ENCODE data around the gene FRY.
"Not testable (repeated sequence)": the region's sequence is repeated elsewhere in the genome, so short reads cannot be mapped to it uniquely, and the experiment has no call there.

Gene FRY

DNA sequence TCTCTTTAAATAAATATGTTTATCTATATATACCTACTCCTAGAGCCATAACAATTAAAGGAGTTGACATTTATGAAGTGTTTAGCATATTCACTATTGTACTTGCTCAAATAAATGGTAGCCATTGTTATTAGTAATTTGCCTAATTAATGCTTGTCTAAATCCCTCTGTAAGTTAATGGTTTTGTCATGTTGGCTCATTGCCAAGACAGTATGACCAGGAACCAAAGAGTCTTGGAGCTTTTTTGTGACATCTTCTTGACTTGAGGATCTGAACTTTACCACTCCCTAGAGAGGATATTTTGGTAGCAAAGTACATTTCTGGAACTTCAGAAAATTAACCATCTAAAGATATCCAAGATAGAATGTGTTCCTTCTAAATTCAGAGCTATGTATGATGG lies 15.5 kb downstream of the FRY start:
- no peak for TF ChIP-seq CTCF (IDR thresholded peaks at IDR 0.05; ENCODE audit: insufficient read depth, low read length, missing control alignments)
- POLR2A ChIA-PET: no interaction called here
- CTCF ChIA-PET: interaction anchor here (0.7 kb wide), 1 partner anchor 1079 kb away, joined by 3 read pairs; no protein-coding TSS in a partner anchor
- no peak overlapping the region for H3K4me3 ChIP-seq (ENCODE audit: low read depth, low read length)
- no peak for DNase-seq (ENCODE audit: low read depth, low spot score)

DNA sequence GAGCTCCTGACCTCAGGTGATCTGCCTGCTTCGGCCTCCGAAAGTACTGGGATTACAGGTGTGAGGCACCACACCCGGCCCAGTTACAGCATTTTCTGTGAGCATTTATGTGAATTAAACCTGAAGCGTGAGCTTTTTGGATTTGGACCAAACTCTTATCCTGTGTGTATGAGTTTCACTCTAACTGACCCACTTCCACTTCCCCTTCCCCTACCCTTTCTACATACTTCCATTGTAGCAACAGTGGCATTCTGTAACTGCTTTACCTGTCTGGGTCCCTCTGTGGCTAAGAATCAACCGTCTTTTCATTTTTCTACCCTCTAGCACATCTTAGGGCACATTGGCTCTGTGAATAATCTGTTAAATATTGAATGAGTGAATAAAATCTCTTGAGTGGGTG lies 16.2 kb downstream of the FRY start:
- POLR2A ChIA-PET: no interaction called here
- CTCF ChIA-PET: no interaction called here
- H3K4me3 ChIP-seq (ENCODE audit: low read depth, low read length): no peak overlapping the region
- DNase-seq (ENCODE audit: low read depth, low spot score): no peak
- TF ChIP-seq CTCF (IDR thresholded peaks at IDR 0.05; ENCODE audit: insufficient read depth, low read length, missing control alignments): no peak

GRCh38 chr13:32048816-32049215 lies 17.2 kb downstream of the FRY start:
- CTCF ChIA-PET: no interaction called here
- POLR2A ChIA-PET: no interaction called here
- no peak for TF ChIP-seq CTCF (IDR thresholded peaks at IDR 0.05; ENCODE audit: insufficient read depth, low read length, missing control alignments)
- no peak overlapping the region for H3K4me3 ChIP-seq (ENCODE audit: low read depth, low read length)
- DNase-seq (ENCODE audit: low read depth, low spot score): no peak

- H3K4me3 ChIP-seq (ENCODE audit: low read depth, low read length): no peak overlapping the region
- ChIA-PET POLR2A (no interaction called here), CTCF (interaction anchor here (1.0 kb wide), 1 partner anchor 14 kb away, joined by 3 read pairs; no protein-coding TSS in a partner anchor)
- DNase-seq (ENCODE audit: low read depth, low spot score): no peak
- no peak for TF ChIP-seq CTCF (IDR thresholded peaks at IDR 0.05; ENCODE audit: insufficient read depth, low read length, missing control alignments)
These were observed 19.6 kb downstream of the FRY start for GRCh38 chr13:32051156-32051555.

DNA sequence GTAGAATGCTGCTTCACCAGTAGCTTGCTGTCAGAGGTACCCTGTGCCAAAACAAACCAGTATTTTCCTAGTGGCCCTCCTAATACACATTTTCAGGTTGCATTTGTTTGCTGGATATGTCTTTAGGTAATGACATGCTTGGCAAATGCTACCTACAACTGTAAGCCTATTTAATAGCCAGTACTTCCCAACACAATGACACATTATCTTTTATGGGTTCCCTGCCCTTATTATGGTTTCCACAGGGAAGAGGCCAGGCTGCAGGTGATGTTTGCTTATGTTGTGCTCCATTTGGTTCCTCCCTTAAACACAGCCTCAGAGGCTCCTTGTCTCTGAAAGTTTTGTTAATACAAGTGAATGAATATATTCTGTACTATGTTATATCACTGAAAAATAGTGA lies 24.7 kb downstream of the FRY start:
- no peak for TF ChIP-seq CTCF (IDR thresholded peaks at IDR 0.05; ENCODE audit: insufficient read depth, low read length, missing control alignments)
- ChIA-PET CTCF (no interaction called here), POLR2A (no interaction called here)
- DNase-seq (ENCODE audit: low read depth, low spot score): no peak
- H3K4me3 ChIP-seq (ENCODE audit: low read depth, low read length): no peak overlapping the region

DNA sequence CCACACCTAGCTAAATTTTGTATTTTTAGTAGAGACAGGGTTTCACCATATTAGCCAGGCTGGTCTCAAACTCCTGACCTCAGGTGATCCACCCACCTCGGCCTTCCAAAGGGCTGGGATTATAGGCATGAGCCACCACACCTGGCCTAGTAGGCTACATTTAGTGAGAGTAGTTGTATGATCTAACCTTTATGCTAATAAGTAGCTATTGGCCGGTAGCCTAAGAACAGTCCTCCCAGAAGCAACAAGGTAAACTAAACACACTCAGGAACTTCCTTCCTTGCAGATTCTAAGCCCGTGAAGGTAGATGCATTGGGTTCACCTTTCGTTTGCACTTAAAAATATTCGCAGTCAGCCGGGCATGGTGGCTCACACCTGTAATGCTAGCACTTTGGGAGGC lies 25.8 kb downstream of the FRY start:
- H3K4me3 ChIP-seq (ENCODE audit: low read depth, low read length); CTCF ChIA-PET; POLR2A ChIA-PET; DNase-seq (ENCODE audit: low read depth, low spot score): not testable (repeated sequence)

DNA sequence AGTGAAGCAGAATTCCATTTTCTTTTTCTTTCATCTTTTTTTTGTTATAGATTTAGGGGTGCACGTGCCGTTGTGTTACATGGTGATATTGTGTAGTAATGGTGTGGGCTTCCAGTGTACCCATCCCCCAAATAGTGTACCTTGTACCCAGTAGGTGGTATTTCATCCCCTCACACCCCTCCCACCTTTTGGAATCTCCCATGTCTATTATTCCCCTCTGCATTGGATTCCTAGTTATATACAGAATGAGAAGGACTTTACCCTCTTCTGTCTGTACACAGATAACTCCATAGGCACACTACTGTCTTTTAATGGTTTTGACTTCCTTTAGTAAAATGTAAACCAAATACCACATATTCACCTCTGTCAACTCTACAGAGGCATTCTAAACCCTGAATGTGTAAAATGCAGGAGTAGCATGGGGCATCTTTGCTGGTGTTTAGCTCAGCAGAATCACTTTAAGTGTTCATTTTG lies 28.0 kb downstream of the FRY start:
- H3K4me3 ChIP-seq (ENCODE audit: low read depth, low read length): no peak overlapping the region
- ChIA-PET POLR2A (no interaction called here), CTCF (no interaction called here)
- TF ChIP-seq CTCF (IDR thresholded peaks at IDR 0.05; ENCODE audit: insufficient read depth, low read length, missing control alignments): no peak
- no peak for DNase-seq (ENCODE audit: low read depth, low spot score)

Measured in AG04449 (cell line).